Smooth muscle cell (in vitro differentiated cells): ENCODE measurements around the gene IFRD1. TPM values are rescaled to one million over a fixed set of nuclear protein-coding genes. Genes with fewer than 3 reads are reported as not detected.

ENCODE experiments used
- DNase-seq: peaks from one replicate; lab custom pipeline; 2025; ENCODE audit not compliant: unreplicated experiment; lab: John Stamatoyannopoulos, UW
- H2AFZ ChIP-seq: fragments of 200-600 bp; sonication (generic); 2 replicates; pipeline ENCODE4 v1.6.0; 2016; ENCODE audit warnings: antibody characterized with exemption, low read depth, mild to moderate bottlenecking
- H3F3A ChIP-seq: fragments of 200-600 bp; sonication (generic); 2 replicates; pipeline ENCODE4 v1.6.0; 2017; ENCODE audit warnings: antibody characterized with exemption, low read depth
- H3K27ac ChIP-seq: fragments of 200-600 bp; sonication (generic); 2 replicates; pipeline ENCODE4 v1.5.1; 2016; ENCODE audit warnings: low read depth, mild to moderate bottlenecking
- H3K27me3 ChIP-seq: fragments of 200-600 bp; sonication (generic); 2 replicates; pipeline ENCODE4 v1.6.1; 2016; ENCODE audit warnings: low read depth, mild to moderate bottlenecking
- H3K36me3 ChIP-seq: fragments of 200-600 bp; sonication (generic); 2 replicates; pipeline ENCODE4 v1.5.1; 2016; ENCODE audit warnings: low read depth
- H3K4me1 ChIP-seq: fragments of 200-600 bp; sonication (generic); 2 replicates; pipeline ENCODE4 v1.5.1; 2016; ENCODE audit warnings: low read depth
- H3K4me2 ChIP-seq: fragments of 200-600 bp; sonication (generic); 2 replicates; pipeline ENCODE4 v1.6.0; 2016; ENCODE audit warnings: mild to moderate bottlenecking
- H3K4me3 ChIP-seq: fragments of 200-600 bp; sonication (generic); 2 replicates; pipeline ENCODE4 v1.5.1; 2016; ENCODE audit warnings: mild to moderate bottlenecking
- H3K79me2 ChIP-seq: fragments of 200-600 bp; sonication (generic); 2 replicates; pipeline ENCODE4 v1.6.0; 2016; ENCODE audit warnings: low read depth, mild to moderate bottlenecking
- H3K9ac ChIP-seq: fragments of 200-600 bp; sonication (generic); 2 replicates; pipeline ENCODE4 v1.6.0; 2016; ENCODE audit warnings: low read depth
- H3K9me3 ChIP-seq: fragments of 200-600 bp; sonication (generic); replicated peaks from 2 replicates; pipeline ENCODE4 v1.5.1; 2016; ENCODE audit warnings: low read depth
- H4K20me1 ChIP-seq: fragments of 200-600 bp; sonication (generic); 2 replicates; pipeline ENCODE4 v1.6.0; 2016; ENCODE audit warnings: low read depth
- WGBS: methylation state at CpG from one replicate; pipeline ENCODE4 v1.1.7; 2016; ENCODE audit warnings: low lambda C conversion rate; 5-methylcytosine and 5-hydroxymethylcytosine counted together
- polyA plus RNA-seq: library from polyadenylated mRNA; unstranded; fragments of >200 nt; fragmentation: Nextera tagmentation; extraction: Ambion mirVana; gene quantifications from 2 replicates; pipeline ENCODE4 v1.2.1, GENCODE V29; 2016
- total RNA-seq: library from RNA; depleted of rRNA; stranded (reverse); fragments of >200 nt; gene quantifications from 2 replicates; pipeline ENCODE4 v1.2.3, GENCODE V29; 2014
- TF ChIP-seq, protein P1 (sequence below): fragments of 200-600 bp; sonication (generic); IDR thresholded peaks from 2 replicates; pipeline ENCODE4 v1.5.1; 2017; ENCODE audit warnings: borderline replicate concordance, mild to moderate bottlenecking, antibody characterized with exemption; ENCODE audit not compliant: insufficient read depth, poor library complexity, severe bottlenecking

Gene IFRD1
- total and polyA plus RNA-seq, 2 experiments from 2014 or later: 70.5 to 150 TPM

DNA sequence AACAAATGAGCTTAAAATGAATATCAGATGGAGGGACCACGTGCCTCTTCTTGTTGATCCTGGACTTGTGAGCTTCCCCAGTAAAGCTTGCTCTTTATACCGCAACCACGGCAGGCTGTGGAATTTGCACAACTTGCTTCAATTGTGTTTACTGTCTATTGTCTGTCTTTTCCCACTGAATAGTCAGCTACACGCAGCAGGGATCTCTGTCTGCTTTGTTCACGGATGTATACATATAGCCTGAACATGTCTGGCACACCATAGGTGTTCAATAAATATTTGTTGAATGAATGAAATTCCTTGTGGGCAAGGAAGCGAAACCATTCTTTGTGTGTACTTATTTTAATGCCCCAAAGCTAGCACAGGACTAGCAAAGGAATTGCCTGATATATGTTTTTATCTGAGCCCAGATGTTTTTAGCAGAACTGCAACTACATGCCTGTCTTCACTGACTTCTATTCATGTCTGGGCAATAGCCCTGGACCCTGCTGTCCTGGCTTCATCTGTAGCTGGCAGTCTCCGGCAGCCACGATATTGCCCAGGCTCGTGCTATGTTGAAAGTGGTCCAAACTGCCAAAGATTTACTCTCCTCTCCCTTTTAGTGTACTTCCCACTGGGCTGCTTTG, 29.9 kb upstream of the IFRD1 start:
- no peaks in the 10 kb centered on the region for H3K27me3 ChIP-seq
- WGBS: 78% methylated on average over 9 of the region's 9 CpGs
- TF ChIP-seq, protein P1, sequence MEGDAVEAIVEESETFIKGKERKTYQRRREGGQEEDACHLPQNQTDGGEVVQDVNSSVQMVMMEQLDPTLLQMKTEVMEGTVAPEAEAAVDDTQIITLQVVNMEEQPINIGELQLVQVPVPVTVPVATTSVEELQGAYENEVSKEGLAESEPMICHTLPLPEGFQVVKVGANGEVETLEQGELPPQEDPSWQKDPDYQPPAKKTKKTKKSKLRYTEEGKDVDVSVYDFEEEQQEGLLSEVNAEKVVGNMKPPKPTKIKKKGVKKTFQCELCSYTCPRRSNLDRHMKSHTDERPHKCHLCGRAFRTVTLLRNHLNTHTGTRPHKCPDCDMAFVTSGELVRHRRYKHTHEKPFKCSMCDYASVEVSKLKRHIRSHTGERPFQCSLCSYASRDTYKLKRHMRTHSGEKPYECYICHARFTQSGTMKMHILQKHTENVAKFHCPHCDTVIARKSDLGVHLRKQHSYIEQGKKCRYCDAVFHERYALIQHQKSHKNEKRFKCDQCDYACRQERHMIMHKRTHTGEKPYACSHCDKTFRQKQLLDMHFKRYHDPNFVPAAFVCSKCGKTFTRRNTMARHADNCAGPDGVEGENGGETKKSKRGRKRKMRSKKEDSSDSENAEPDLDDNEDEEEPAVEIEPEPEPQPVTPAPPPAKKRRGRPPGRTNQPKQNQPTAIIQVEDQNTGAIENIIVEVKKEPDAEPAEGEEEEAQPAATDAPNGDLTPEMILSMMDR: no peak
- H3K9ac ChIP-seq: no peak overlapping the region
- H2AFZ ChIP-seq: no peak overlapping the region
- no peaks in the 10 kb centered on the region for H4K20me1 ChIP-seq
- no peak overlapping the region for H3K27ac ChIP-seq
- no peak overlapping the region for H3K4me3 ChIP-seq
- DNase-seq: no peak
- H3K79me2 ChIP-seq: no peaks in the 10 kb centered on the region
- H3K36me3 ChIP-seq: peaks cover 3% of the 10 kb centered on the region
- H3K4me1 ChIP-seq: peaks cover 22% of the 10 kb centered on the region
- H3K4me2 ChIP-seq: no peak overlapping the region
- no peaks in the 10 kb centered on the region for H3K9me3 ChIP-seq
- H3F3A ChIP-seq: peaks cover 4% of the 10 kb centered on the region

DNA sequence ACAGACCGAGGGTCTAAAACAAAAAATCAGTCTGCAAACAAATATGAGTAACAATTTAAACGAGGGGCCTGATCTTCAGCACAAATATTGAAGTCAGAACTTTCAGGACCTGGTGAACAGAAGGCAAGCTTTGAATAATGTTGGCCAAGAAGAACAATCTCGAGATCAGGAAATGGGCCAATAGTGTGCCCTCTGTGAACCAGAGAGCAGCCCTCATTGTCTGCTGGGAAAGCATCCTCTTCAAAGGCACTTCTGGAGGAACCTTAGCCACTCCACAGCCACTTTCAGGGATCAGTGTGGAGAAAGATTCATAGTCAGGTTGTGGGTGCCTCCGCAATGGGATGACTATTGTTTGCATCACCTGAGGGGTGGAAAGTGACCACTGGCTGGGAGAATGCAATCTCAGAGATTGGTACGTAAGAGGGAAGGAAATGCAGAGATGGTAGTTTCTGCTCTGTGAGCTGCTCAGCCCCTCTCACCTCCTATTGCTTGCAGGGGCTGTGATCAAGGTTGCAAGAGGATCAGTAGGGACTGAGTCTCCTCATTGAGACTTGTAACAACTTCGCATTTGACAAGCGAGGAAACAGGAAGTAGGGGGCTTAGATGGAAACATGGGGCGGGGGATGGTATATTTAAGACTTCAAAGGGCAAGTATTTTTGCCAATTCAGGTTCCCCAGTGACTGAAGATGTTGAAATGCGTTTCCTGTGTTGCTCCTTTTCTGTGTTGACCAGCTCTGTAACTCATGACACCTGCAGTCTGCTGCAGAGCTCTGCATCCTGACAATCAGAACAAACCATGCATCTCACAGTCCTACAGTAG, 28.4 kb upstream of the IFRD1 start:
- Histone ChIP-seq H2AFZ (no peak overlapping the region), H3F3A (peaks cover 4% of the 10 kb centered on the region), H3K27me3 (no peaks in the 10 kb centered on the region), H3K9me3 (no peaks in the 10 kb centered on the region), H3K79me2 (no peaks in the 10 kb centered on the region), H3K36me3 (peaks cover 3% of the 10 kb centered on the region), H3K4me2 (no peak overlapping the region), H3K4me1 (peaks cover 22% of the 10 kb centered on the region), H3K4me3 (no peak overlapping the region), H4K20me1 (no peaks in the 10 kb centered on the region), H3K9ac (no peak overlapping the region), H3K27ac (no peak overlapping the region)
- WGBS: 69% methylated on average over 9 of the region's 9 CpGs
- DNase-seq: no peak
- TF ChIP-seq, protein P1: no peak

DNA sequence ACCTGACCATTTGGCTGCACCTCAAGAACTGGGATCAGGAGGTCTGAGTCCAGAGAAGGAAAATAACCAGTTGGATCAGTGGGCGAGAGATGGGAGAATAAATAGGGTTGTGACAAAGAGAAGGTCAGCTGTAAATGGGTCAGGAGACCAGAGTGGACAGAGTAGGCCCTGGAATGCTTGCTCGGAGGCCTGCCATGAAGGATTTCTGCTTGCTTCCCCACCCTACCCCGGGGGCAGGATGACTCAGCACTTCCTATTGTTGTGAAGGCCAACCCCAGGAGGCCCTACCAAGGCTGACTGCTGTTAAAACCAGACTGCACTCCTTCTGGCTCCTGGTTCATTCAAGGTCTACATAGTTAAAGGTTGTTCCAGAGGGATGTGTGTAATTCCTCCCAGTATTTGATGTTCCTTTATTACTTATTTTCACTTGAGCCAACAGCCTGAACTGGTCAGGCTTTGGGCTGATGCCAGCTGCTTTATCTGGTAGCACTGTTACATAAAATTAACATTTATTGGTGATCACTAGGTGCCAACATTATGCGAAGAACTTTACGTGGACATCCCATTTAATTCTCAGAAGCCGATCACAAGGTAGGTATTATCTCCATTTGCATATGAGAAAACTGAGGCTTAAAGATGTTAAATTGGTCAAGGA, 27.3 kb upstream of the IFRD1 start:
- DNase-seq: no peak
- TF ChIP-seq, protein P1: no peak
- peak overlapping the region; percentile 5 for H3K4me2 ChIP-seq

More for the DNA sequence above, 27.3 kb upstream of the IFRD1 start:
- no peak overlapping the region for H3K9ac ChIP-seq
- H4K20me1 ChIP-seq: no peaks in the 10 kb centered on the region
- H3K27ac ChIP-seq: peak overlapping the region; percentile 3
- no peaks in the 10 kb centered on the region for H3K36me3 ChIP-seq
- H3K27me3 ChIP-seq: no peaks in the 10 kb centered on the region
- 50% methylated on average over 6 of the region's 6 CpGs for WGBS
- no peaks in the 10 kb centered on the region for H3K9me3 ChIP-seq
- peaks cover 22% of the 10 kb centered on the region for H3K4me1 ChIP-seq
- H3K79me2 ChIP-seq: no peaks in the 10 kb centered on the region
- peak overlapping the region; percentile 42 for H2AFZ ChIP-seq
- no peak overlapping the region for H3K4me3 ChIP-seq
- peaks cover 4% of the 10 kb centered on the region for H3F3A ChIP-seq
